ENCODE data around the gene PKD1L1. TPM values are rescaled to one million over a fixed set of nuclear protein-coding genes. Genes with fewer than 3 reads are reported as not detected.

Gene PKD1L1
- total RNA-seq, 3 donors from 2014 or later (not counting 1 experiment from before 2014, with no cell fraction given): 0.33 to 0.48 (median 0.38) TPM

- no peak for ATAC-seq
- Mint-ChIP-seq H3K27ac (no peak overlapping the region), H3K4me3 (no peak overlapping the region), H3K9me3 (no peaks in the 10 kb centered on the region), H3K27me3 (ENCODE audit: low read depth in 2 of 2) (peaks cover 9 to 11% of the 10 kb centered on the region in 2 donors), H3K36me3 (no peaks in the 10 kb centered on the region), H3K4me1 (peaks cover 10 to 13% of the 10 kb centered on the region in 2 donors)
- intact Hi-C loops (cut with micrococcal nuclease): no loop called here
- H3K4me3 ChIP-seq (ENCODE audit: low read length): no peak overlapping the region
- no peaks in the 10 kb centered on the region for H3K4me1 ChIP-seq (ENCODE audit: control insufficient read depth, insufficient read depth, low read length)
- no peak for DNase-seq
- 89% methylated on average over 6 of the region's 6 CpGs for WGBS (ENCODE audit: insufficient coverage)
- no peak overlapping the region for H3K27ac ChIP-seq (ENCODE audit: low read length)
- H3K36me3 ChIP-seq (ENCODE audit: control insufficient read depth, insufficient read depth, low read length): no peaks in the 10 kb centered on the region
- no peaks in the 10 kb centered on the region for H3K27me3 ChIP-seq (ENCODE audit: control insufficient read depth, insufficient read depth, low read length)
- no peaks in the 10 kb centered on the region for H3K9me3 ChIP-seq (ENCODE audit: control insufficient read depth, insufficient read depth, low read length)
- no peak for TF ChIP-seq CTCF (IDR thresholded peaks at IDR 0.05)
Observed at GRCh38 chr7:47741984-47742383, 206.3 kb downstream of the PKD1L1 start.

DNA sequence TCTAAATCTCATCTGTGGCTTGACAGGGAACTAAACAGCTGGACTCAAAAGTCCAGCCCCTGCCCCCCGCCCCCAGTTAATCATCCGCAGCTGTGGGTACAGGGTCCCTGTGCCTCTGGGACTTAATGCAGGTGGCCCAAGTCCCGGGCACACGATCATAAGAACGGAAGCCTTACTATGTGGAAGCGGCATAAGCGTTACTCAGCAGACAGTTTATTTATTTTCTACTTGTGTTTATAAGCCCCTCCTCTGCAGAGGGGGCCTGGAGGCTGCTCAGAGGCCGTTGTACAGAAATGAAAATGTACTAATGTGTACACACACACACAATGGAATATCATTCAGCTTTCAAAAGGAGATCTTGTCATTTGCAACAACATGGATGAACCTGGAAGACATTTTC, 208.4 kb downstream of the PKD1L1 start:
- Mint-ChIP-seq H3K4me1 (peaks cover 10 to 13% of the 10 kb centered on the region in 2 donors), H3K27me3 (ENCODE audit: low read depth in 2 of 2) (peaks cover 8 to 11% of the 10 kb centered on the region in 2 donors), H3K4me3 (no peak overlapping the region), H3K27ac (no peak overlapping the region), H3K36me3 (no peaks in the 10 kb centered on the region), H3K9me3 (no peaks in the 10 kb centered on the region)
- ATAC-seq (no peak), DNase-seq (no peak)
- no peaks in the 10 kb centered on the region for H3K36me3 ChIP-seq (ENCODE audit: control insufficient read depth, insufficient read depth, low read length)
- intact Hi-C loops (cut with micrococcal nuclease): no loop called here
- no peaks in the 10 kb centered on the region for H3K27me3 ChIP-seq (ENCODE audit: control insufficient read depth, insufficient read depth, low read length)
- WGBS (ENCODE audit: insufficient coverage): 95% methylated on average over 8 of the region's 8 CpGs
- H3K27ac ChIP-seq (ENCODE audit: low read length): no peak overlapping the region
- H3K4me3 ChIP-seq (ENCODE audit: low read length): no peak overlapping the region
- no peak for TF ChIP-seq CTCF (IDR thresholded peaks at IDR 0.05)
- no peaks in the 10 kb centered on the region for H3K9me3 ChIP-seq (ENCODE audit: control insufficient read depth, insufficient read depth, low read length)
- no peaks in the 10 kb centered on the region for H3K4me1 ChIP-seq (ENCODE audit: control insufficient read depth, insufficient read depth, low read length)

GRCh38 chr7:47739301-47739875, 208.9 kb downstream of the PKD1L1 start:
- H3K27me3 ChIP-seq (ENCODE audit: control insufficient read depth, insufficient read depth, low read length): no peaks in the 10 kb centered on the region
- Mint-ChIP-seq H3K4me1 (peaks cover 10 to 13% of the 10 kb centered on the region in 2 donors), H3K9me3 (no peaks in the 10 kb centered on the region), H3K27ac (no peak overlapping the region), H3K36me3 (no peaks in the 10 kb centered on the region), H3K4me3 (no peak overlapping the region), H3K27me3 (ENCODE audit: low read depth in 2 of 2) (peaks cover 11% of the 10 kb centered on the region in 2 donors)
- H3K4me3 ChIP-seq (ENCODE audit: low read length): no peak overlapping the region
- intact Hi-C loops (cut with micrococcal nuclease): no loop called here
- H3K27ac ChIP-seq (ENCODE audit: low read length): no peak overlapping the region
- H3K4me1 ChIP-seq (ENCODE audit: control insufficient read depth, insufficient read depth, low read length): no peaks in the 10 kb centered on the region
- no peaks in the 10 kb centered on the region for H3K36me3 ChIP-seq (ENCODE audit: control insufficient read depth, insufficient read depth, low read length)
- WGBS (ENCODE audit: insufficient coverage): 95% methylated on average over 8 of the region's 9 CpGs
- DNase-seq (no peak), ATAC-seq (no peak)
- TF ChIP-seq CTCF (IDR thresholded peaks at IDR 0.05): no peak
- no peaks in the 10 kb centered on the region for H3K9me3 ChIP-seq (ENCODE audit: control insufficient read depth, insufficient read depth, low read length)
